PC-9 (cell line): ENCODE measurements around the gene LASP1. TPM values are rescaled to one million over a fixed set of nuclear protein-coding genes. Genes with fewer than 3 reads are reported as not detected.

Experiments used
- BruUV-seq: library from RNA; stranded (reverse); fragments of 400-500 nt; replicated peaks from 2 replicates; lab custom pipeline; 2021; lab: Mats Ljungman, UMichigan
- CTCF ChIA-PET: fragments of 300-600 bp; sonication (Branson Sonifier 250); formaldehyde crosslinking; loops from one replicate; lab custom pipeline; 2022; ENCODE audit warnings: antibody characterized with exemption; lab: Charles Lee
- POLR2A ChIA-PET: fragments of 300-600 bp; sonication (Branson Sonifier 250); formaldehyde crosslinking; loops from one replicate; lab custom pipeline; 2022; ENCODE audit warnings: antibody characterized with exemption; ENCODE audit not compliant: unreplicated experiment; lab: Charles Lee
- DNase-seq, 2 experiments: peaks; one replicate each; pipeline versions ENCODE4 v3.0.0 to v3.0.0-alpha.2; 2015 to 2022; ENCODE audit warnings: mixed read lengths in 1 of 2
- H2AFZ ChIP-seq: fragments of 200-600 bp; sonication (generic); 2 replicates; pipeline ENCODE4 v1.8.1; 2017; ENCODE audit warnings: antibody characterized with exemption
- H3F3A ChIP-seq: fragments of 200-600 bp; sonication (generic); 2 replicates; pipeline ENCODE4 v1.8.1; 2017; ENCODE audit warnings: antibody characterized with exemption, mild to moderate bottlenecking, low read depth; ENCODE audit not compliant: insufficient read depth
- H3K27ac ChIP-seq: fragments of 200-600 bp; sonication (generic); 2 replicates; pipeline ENCODE4 v1.6.1; 2016; ENCODE audit warnings: mixed run types
- H3K27me3 ChIP-seq: fragments of 200-600 bp; sonication (generic); 2 replicates; pipeline ENCODE4 v1.6.1; 2016; ENCODE audit warnings: low read depth, mixed run types; ENCODE audit not compliant: insufficient read depth
- H3K36me3 ChIP-seq: fragments of 200-600 bp; sonication (generic); 2 replicates; pipeline ENCODE4 v1.6.1; 2016; ENCODE audit warnings: low read depth, mixed run types
- H3K4me1 ChIP-seq: fragments of 200-600 bp; sonication (generic); replicated peaks from 2 replicates; pipeline ENCODE4 v1.6.1; 2016; ENCODE audit warnings: mixed run types; ENCODE audit not compliant: insufficient read depth
- H3K4me2 ChIP-seq: fragments of 200-600 bp; sonication (generic); 2 replicates; pipeline ENCODE4 v1.6.1; 2017; ENCODE audit warnings: mixed run types
- H3K4me3 ChIP-seq: fragments of 200-600 bp; sonication (generic); 2 replicates; pipeline ENCODE4 v1.6.1; 2016; ENCODE audit warnings: mixed run types
- H3K79me2 ChIP-seq: fragments of 200-600 bp; sonication (generic); 2 replicates; pipeline ENCODE4 v1.6.1; 2017; ENCODE audit warnings: low read depth, mixed run types
- H3K9me2 ChIP-seq: fragments of 200-600 bp; sonication (generic); 2 replicates; pipeline ENCODE4 v1.8.1; 2017; ENCODE audit warnings: mild to moderate bottlenecking; ENCODE audit not compliant: insufficient read depth
- H3K9me3 ChIP-seq: fragments of 200-600 bp; sonication (generic); 2 replicates; pipeline ENCODE4 v1.8.1; 2016; ENCODE audit warnings: low read depth; ENCODE audit not compliant: insufficient read depth
- H4K20me1 ChIP-seq: fragments of 200-600 bp; sonication (generic); 2 replicates; pipeline ENCODE4 v1.8.1; 2017; ENCODE audit not compliant: insufficient read depth
- EZH2 ChIP-seq: fragments of 200-600 bp; sonication (generic); IDR thresholded peaks from 2 replicates; pipeline ENCODE4 v1.8.0; 2017; ENCODE audit warnings: antibody characterized with exemption, low read depth
- intact Hi-C: fragments of 100-400 bp; cut with micrococcal nuclease; formaldehyde crosslinking; loops from one replicate; pipeline ENCODE4 v1.10.0; 2022; ENCODE audit not compliant: unreplicated experiment
- total RNA-seq: library from RNA; stranded (reverse); gene quantifications from 2 replicates; pipeline ENCODE4 v1.2.3, GENCODE V29; 2021
- TF ChIP-seq, protein P1 (sequence below): fragments of 200-600 bp; sonication (generic); conservative IDR thresholded peaks from 2 replicates; pipeline ENCODE4 v1.6.1; 2017; ENCODE audit warnings: mixed run types, antibody characterized with exemption, mild to moderate bottlenecking, moderate library complexity

Gene LASP1
- total RNA-seq, 1 experiment from 2014 or later = 309 TPM

DNA sequence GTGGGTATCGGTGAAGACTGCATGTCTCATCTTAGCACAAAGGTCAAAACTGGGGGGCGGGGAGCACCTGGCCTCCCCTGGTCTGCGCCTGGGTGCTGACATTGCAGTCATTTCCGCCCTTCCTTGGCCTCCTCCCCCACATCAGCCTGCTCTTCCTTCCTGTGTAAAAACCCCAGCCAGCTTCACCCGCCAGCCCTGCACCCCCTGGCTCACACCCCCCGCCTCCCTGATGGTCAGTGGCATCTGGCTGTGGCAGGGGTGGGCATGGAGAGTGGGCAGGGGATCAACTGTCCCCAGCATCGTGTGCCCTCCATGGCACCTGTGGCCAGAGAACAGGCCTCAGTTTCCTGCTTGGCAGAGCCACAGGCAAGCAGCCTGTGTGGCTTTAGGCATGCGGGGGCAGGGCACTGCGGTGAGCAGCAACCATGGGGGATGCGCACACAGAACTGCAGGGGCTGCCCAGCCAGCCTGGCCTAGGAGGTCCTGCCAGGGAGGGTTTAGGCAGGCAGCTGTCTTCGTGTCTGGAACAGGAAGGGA, 29.0 kb downstream of the LASP1 start:
- no peaks in the 10 kb centered on the region for H3K9me2 ChIP-seq
- peaks cover 15% of the 10 kb centered on the region; the same call in 1 of the 2 replicates for H3K36me3 ChIP-seq
- H3K4me3 ChIP-seq = peak overlapping the region; percentile 32; the same call in 1 of the 2 replicates
- peaks cover 88% of the 10 kb centered on the region for H3K4me1 ChIP-seq
- no peaks in the 10 kb centered on the region for H3K27me3 ChIP-seq
- CTCF ChIA-PET = interaction anchor here (0.8 kb wide), 1 partner anchor 23 kb away, joined by 9 read pairs; no protein-coding TSS in a partner anchor
- no peaks in the 10 kb centered on the region for H3K9me3 ChIP-seq
- no peak for DNase-seq
- H3F3A ChIP-seq = peaks cover 90% of the 10 kb centered on the region
- intact Hi-C loops = no loop called here
- peaks cover 23% of the 10 kb centered on the region for H4K20me1 ChIP-seq
- TF ChIP-seq, protein P1, sequence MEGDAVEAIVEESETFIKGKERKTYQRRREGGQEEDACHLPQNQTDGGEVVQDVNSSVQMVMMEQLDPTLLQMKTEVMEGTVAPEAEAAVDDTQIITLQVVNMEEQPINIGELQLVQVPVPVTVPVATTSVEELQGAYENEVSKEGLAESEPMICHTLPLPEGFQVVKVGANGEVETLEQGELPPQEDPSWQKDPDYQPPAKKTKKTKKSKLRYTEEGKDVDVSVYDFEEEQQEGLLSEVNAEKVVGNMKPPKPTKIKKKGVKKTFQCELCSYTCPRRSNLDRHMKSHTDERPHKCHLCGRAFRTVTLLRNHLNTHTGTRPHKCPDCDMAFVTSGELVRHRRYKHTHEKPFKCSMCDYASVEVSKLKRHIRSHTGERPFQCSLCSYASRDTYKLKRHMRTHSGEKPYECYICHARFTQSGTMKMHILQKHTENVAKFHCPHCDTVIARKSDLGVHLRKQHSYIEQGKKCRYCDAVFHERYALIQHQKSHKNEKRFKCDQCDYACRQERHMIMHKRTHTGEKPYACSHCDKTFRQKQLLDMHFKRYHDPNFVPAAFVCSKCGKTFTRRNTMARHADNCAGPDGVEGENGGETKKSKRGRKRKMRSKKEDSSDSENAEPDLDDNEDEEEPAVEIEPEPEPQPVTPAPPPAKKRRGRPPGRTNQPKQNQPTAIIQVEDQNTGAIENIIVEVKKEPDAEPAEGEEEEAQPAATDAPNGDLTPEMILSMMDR = no peak
- TF ChIP-seq EZH2 = no peak
- H3K79me2 ChIP-seq = peaks cover 79% of the 10 kb centered on the region
- POLR2A ChIA-PET = interaction anchor here (0.6 to 1.3 kb wide), 2 partner anchors 28 to 51 kb away, joined by 3 to 4 read pairs; no protein-coding TSS in a partner anchor
- no TSS peak for BruUV-seq
- H3K4me2 ChIP-seq = peak overlapping the region; percentile 80
- peak overlapping the region; percentile 90 for H3K27ac ChIP-seq
- H2AFZ ChIP-seq = no peak overlapping the region

DNA sequence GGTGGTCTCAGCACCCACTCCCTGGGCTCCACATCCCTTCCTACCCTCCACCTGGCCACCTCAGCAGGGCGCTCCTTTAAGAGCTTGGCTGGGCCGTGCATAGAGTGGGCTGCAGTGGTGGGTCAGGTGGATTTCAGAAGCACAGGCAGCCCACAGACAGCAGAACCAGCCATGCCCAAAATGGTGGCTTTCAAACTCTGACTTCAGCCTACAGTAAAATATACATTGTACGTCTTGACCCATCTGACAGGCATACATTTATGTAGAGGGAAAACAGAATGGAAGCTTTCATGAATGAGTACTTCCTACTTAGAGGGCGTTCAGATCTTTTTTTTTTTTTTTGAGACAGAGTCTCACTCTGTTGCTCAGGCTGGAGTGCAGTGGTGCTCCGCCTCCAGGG, 29.6 kb downstream of the LASP1 start:
- no peak for DNase-seq
- Histone ChIP-seq H3K4me1 (peaks cover 85% of the 10 kb centered on the region), H3K36me3 (peaks cover 20% of the 10 kb centered on the region; the same call in 1 of the 2 replicates), H3K79me2 (peaks cover 79% of the 10 kb centered on the region), H3K9me3 (no peaks in the 10 kb centered on the region), H3K27me3 (no peaks in the 10 kb centered on the region), H4K20me1 (peaks cover 23% of the 10 kb centered on the region), H3K4me3 (no peak overlapping the region), H3K4me2 (peak overlapping the region; percentile 80), H3K27ac (peak overlapping the region; percentile 90), H3K9me2 (no peaks in the 10 kb centered on the region), H2AFZ (no peak overlapping the region), H3F3A (peaks cover 90% of the 10 kb centered on the region)
- BruUV-seq = no TSS peak
- ChIA-PET CTCF (interaction anchor here (0.6 to 0.8 kb wide), 2 partner anchors 24 to 253 kb away, joined by 7 to 9 read pairs; no protein-coding TSS in a partner anchor), POLR2A (no interaction called here)
- TF ChIP-seq, protein P1 = no peak
- no peak for TF ChIP-seq EZH2
- intact Hi-C loops = no loop called here

GRCh38 chr17:38900978-38901656, 31.3 kb downstream of the LASP1 start:
- Histone ChIP-seq H3K27me3 (no peaks in the 10 kb centered on the region), H3K36me3 (peaks cover 27% of the 10 kb centered on the region; the same call in 1 of the 2 replicates), H3F3A (peaks cover 87% of the 10 kb centered on the region), H3K27ac (peak overlapping the region; percentile 90), H4K20me1 (peaks cover 30% of the 10 kb centered on the region), H3K9me3 (no peaks in the 10 kb centered on the region), H3K4me2 (peak overlapping the region; percentile 80), H3K79me2 (peaks cover 82% of the 10 kb centered on the region), H3K4me3 (peak overlapping the region; percentile 25; the same call in 1 of the 2 replicates), H3K4me1 (peaks cover 68% of the 10 kb centered on the region), H3K9me2 (no peaks in the 10 kb centered on the region), H2AFZ (no peak overlapping the region)
- DNase-seq = peak; percentile 87 to 96
- POLR2A ChIA-PET = interaction anchor here (0.6 to 0.9 kb wide), 2 partner anchors 29 to 58 kb away, joined by 3 to 7 read pairs; no protein-coding TSS in a partner anchor
- BruUV-seq = no TSS peak
- CTCF ChIA-PET = interaction anchor here (0.6 kb wide), 3 partner anchors 14 to 24 kb away, joined by 3 to 4 read pairs (median 3); partner anchors contain the start of gene LASP1NB
- TF ChIP-seq, protein P1 = no peak
- intact Hi-C loops = loop anchor here (1.0 kb wide), 1 partner anchor 30 kb away; no protein-coding TSS in a partner anchor
